AG10803 (cell line): ENCODE measurements around the gene UVRAG.

Source experiments
- DNase-seq: peaks from one replicate; pipeline ENCODE4 v3.0.0; 2010; ENCODE audit warnings: low read depth
- H3K4me3 ChIP-seq: 2 replicates; pipeline ENCODE4 v1.5.1; 2011; ENCODE audit warnings: mild to moderate bottlenecking, low read length, control low read depth
- TF ChIP-seq, protein P1 (sequence below): conservative IDR thresholded peaks from 2 replicates; pipeline ENCODE4 v1.5.1; 2011; ENCODE audit warnings: mild to moderate bottlenecking, low read length, control low read depth, inconsistent platforms

The UVRAG gene

DNA sequence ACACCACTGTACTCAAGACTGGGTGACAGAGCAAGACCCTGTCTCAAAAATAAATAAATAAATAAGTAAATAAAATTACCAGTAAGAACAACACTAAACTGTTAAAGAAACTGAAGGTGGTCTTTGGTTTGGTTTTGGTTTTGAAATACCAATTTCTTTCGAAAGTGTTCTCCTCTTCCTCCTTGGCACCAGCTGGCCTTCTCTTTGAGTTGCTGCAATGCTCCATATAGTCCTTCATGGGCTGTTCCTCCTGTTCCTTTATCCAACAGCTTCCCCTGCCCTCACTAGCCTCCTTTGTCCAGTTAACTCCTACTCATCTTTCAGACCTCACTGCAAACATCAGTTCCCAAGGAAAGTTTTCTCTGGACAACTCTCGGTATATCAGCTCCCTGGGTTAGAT, 5.0 kb upstream of the UVRAG start:
- TF ChIP-seq, protein P1, sequence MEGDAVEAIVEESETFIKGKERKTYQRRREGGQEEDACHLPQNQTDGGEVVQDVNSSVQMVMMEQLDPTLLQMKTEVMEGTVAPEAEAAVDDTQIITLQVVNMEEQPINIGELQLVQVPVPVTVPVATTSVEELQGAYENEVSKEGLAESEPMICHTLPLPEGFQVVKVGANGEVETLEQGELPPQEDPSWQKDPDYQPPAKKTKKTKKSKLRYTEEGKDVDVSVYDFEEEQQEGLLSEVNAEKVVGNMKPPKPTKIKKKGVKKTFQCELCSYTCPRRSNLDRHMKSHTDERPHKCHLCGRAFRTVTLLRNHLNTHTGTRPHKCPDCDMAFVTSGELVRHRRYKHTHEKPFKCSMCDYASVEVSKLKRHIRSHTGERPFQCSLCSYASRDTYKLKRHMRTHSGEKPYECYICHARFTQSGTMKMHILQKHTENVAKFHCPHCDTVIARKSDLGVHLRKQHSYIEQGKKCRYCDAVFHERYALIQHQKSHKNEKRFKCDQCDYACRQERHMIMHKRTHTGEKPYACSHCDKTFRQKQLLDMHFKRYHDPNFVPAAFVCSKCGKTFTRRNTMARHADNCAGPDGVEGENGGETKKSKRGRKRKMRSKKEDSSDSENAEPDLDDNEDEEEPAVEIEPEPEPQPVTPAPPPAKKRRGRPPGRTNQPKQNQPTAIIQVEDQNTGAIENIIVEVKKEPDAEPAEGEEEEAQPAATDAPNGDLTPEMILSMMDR, result no peak
- no peak for DNase-seq
- H3K4me3 ChIP-seq, result no peak overlapping the region

DNA sequence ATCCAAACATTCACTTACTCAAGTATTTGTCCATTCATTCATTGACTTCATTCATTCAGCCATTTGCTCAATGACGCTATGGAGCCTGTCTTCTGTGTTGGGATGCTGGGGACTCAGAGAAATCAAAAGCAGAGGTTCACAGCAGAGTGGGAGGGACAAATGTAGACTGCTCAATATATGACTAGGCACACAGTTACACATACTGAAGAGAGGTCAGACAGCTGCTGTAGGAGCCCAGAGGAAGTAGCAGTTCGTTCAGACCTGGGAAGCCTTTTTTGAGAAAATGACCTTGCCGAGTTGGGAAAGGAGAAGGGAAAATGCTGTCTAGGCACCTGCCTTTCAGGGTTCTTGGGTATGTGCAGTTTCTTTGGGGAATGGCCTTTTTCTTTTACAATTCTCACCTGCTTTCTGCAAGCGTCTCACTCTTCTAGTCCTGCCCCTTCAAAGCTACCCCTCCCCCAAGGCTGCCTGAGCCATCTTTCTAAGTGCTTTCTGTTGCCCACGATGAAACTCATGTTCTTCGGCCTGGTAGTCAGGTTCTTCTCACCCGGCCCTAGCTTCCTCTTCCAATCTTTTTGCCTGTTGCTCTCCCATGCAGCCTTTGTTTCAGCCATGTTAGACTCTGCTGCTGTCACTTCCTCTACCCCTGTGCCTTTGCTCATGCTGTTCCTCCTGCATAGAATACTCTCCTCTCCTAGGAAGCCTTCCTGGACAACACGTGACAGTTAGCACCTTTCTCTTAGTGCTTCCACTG, 4.2 kb upstream of the UVRAG start:
- TF ChIP-seq, protein P1, result no peak
- DNase-seq, result no peak
- no peak overlapping the region for H3K4me3 ChIP-seq

DNA sequence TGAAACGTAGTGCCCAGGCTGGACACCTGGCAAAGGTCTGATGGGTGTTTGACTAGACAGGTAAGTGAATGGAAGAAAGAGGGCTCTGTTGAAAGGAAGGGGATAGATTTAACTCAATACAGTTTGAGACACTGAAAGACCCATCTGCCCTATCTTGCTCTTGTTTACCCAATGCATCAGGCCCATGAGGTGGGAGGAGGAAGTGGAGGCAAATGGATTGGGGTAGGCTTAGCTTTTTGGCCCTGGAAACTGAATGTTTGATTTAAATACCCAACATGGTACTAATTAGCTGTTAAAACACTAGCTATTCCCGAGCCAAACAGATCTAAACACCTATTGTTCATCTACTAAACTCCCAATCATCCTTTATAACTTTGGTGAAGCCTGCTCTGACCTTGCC, 3.5 kb upstream of the UVRAG start:
- no peak overlapping the region for H3K4me3 ChIP-seq
- DNase-seq, result no peak
- TF ChIP-seq, protein P1, result no peak

DNA sequence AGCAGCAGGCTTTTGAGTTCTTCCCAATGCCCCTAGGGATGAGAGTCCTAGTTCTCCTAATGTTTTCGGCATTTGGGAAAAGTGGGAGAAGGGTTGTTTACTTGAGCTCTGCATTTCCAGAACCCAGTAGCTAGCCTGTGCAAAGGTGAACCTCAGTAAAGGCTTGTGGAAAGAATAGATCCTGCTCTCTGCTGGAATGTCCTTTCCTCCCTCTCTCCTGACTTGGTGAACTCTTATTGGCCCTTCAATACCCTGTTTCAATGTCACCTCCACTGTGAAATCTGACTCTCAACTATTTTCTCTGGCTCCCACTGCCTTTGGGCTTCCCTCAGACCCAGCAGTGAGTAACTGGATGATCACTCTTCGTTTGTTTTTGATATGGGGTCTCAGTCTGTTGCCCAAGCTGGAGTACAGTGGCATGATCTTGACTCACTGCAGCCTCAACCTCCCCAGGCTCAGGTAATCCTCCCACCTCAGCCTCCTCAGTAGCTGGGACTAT, 2.4 kb upstream of the UVRAG start:
- DNase-seq, result no peak
- TF ChIP-seq, protein P1, result no peak

DNA sequence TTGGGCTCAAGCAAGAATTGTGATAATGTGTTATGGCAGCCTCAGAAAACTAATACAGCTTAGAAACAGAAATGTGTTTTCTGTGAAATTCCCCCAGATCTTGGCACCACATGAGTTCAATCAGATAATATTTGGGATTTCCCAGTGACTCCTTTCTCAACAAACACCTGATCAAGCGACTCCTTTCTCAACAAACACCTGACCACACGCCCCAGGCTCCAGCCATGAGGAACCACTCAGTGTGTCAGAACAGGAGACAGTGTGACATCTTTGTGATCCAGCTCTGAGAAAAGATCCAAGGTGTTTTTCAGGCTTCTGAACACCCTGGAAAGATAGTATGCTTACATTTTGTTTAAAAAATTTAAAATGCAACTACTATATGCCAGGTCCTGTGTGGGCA, 1.9 kb upstream of the UVRAG start:
- H3K4me3 ChIP-seq, result no peak overlapping the region
- TF ChIP-seq, protein P1, result no peak
- no peak for DNase-seq

More for the DNA sequence above, 2.4 kb upstream of the UVRAG start:
- no peak overlapping the region for H3K4me3 ChIP-seq

DNA sequence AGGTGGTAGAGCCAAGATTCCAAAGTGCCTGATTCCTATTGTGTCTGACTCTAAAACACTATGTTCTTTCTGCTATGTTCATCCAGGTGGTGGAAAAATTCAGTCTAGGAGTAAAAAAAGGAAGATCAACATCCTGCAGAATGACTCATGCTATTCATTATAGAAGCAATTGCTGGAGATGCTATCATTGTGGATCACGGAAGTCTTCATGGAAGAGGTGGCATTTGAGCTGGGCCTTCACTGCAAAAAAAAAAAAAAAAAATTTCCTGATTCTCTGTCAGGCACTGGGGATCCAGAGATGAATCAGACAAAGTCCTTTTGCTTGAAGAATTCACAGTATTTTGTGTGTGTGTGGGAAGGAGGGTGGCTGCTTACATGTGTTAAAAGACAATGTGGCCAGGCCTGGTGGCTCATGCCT, 1.4 kb upstream of the UVRAG start:
- H3K4me3 ChIP-seq, result no peak overlapping the region
- TF ChIP-seq, protein P1, result no peak
- no peak for DNase-seq

GRCh38 chr11:75814363-75814676, 690 bp upstream of the UVRAG start:
- TF ChIP-seq, protein P1, result no peak

More at GRCh38 chr11:75814363-75814676, 690 bp upstream of the UVRAG start:
- H3K4me3 ChIP-seq, result peak overlapping the region; percentile 81
- DNase-seq, result no peak
